ENCODE data around the gene PIGQ. TPM values are rescaled to one million over a fixed set of nuclear protein-coding genes. Genes with fewer than 3 reads are reported as not detected.
A peak's percentile ranks its signal among the peaks of the same experiment; 100 is the strongest.

Gene PIGQ
- total and polyA plus RNA-seq, 2 experiments from 2014 or later: 30.2 to 62.3 TPM

GRCh38 chr16:529012-529575 is 40.7 kb upstream of the PIGQ start:
- Histone ChIP-seq H3K9me2 (ENCODE audit: insufficient read depth) (no peaks in the 10 kb centered on the region), H2AFZ (no peak overlapping the region), H3K27me3 (ENCODE audit: insufficient read depth) (no peaks in the 10 kb centered on the region), H3K79me2 (replicated peaks; ENCODE audit: insufficient read depth) (peaks cover 64% of the 10 kb centered on the region), H3K4me1 (ENCODE audit: insufficient read depth) (peaks cover 6% of the 10 kb centered on the region; the same call in 1 of the 2 replicates), H3K36me3 (ENCODE audit: insufficient read depth) (no peaks in the 10 kb centered on the region), H3K4me3 (peak overlapping the region; percentile 79), H3K4me2 (peak overlapping the region; percentile 92), H3K27ac (ENCODE audit: low read depth) (no peak overlapping the region), H4K20me1 (replicated peaks; ENCODE audit: insufficient read depth) (peaks cover 42% of the 10 kb centered on the region), H3F3A (replicated peaks; ENCODE audit: low read depth) (0 out of 2 replicates have a peak, but pooled peaks cover 8% of the 10 kb centered on the region)
- peaks cover 20% of the 10 kb centered on the region for H3K4me1 Mint-ChIP-seq
- H3K27me3 Mint-ChIP-seq (ENCODE audit: insufficient read depth, low read depth, poor library complexity): peaks cover 11% of the 10 kb centered on the region
- ATAC-seq (no peak), DNase-seq (ENCODE audit: low spot score) (no peak)
- no peak overlapping the region for H3K27ac Mint-ChIP-seq
- H3K4me3 Mint-ChIP-seq: peak overlapping the region; percentile 86
- H3K36me3 Mint-ChIP-seq (ENCODE audit: low read depth): peaks cover 5% of the 10 kb centered on the region; the same call in 2 of the 3 replicates
- TF ChIP-seq, protein P1, sequence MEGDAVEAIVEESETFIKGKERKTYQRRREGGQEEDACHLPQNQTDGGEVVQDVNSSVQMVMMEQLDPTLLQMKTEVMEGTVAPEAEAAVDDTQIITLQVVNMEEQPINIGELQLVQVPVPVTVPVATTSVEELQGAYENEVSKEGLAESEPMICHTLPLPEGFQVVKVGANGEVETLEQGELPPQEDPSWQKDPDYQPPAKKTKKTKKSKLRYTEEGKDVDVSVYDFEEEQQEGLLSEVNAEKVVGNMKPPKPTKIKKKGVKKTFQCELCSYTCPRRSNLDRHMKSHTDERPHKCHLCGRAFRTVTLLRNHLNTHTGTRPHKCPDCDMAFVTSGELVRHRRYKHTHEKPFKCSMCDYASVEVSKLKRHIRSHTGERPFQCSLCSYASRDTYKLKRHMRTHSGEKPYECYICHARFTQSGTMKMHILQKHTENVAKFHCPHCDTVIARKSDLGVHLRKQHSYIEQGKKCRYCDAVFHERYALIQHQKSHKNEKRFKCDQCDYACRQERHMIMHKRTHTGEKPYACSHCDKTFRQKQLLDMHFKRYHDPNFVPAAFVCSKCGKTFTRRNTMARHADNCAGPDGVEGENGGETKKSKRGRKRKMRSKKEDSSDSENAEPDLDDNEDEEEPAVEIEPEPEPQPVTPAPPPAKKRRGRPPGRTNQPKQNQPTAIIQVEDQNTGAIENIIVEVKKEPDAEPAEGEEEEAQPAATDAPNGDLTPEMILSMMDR (conservative IDR thresholded peaks at IDR 0.05; ENCODE audit: low read depth in 2 of 2): no peak
- TF ChIP-seq CREB1 (CRISPR knock-in tag; IDR thresholded peaks at IDR 0.05; ENCODE audit: low read depth) (no peak), EZH2phosphoT487 (IDR thresholded peaks at IDR 0.05; ENCODE audit: unreplicated experiment) (no peak), NANOG (IDR thresholded peaks at IDR 0.05; ENCODE audit: borderline replicate concordance) (no peak), STAT1 (IDR thresholded peaks at IDR 0.05; ENCODE audit: unreplicated experiment) (no peak), POLR2AphosphoS5 (IDR thresholded peaks at IDR 0.05; ENCODE audit: low read depth) (no peak), ETS1 (IDR thresholded peaks at IDR 0.05) (no peak), ZNF114 (CRISPR knock-in tag; IDR thresholded peaks at IDR 0.05) (no peak), ZNF331 (CRISPR knock-in tag; IDR thresholded peaks at IDR 0.05; ENCODE audit: low read depth) (no peak), EZH2 (IDR thresholded peaks at IDR 0.05; ENCODE audit: low read depth, unreplicated experiment) (no peak), JUNB (IDR thresholded peaks at IDR 0.05; ENCODE audit: unreplicated experiment) (no peak)
- TF ChIP-seq, protein P2, sequence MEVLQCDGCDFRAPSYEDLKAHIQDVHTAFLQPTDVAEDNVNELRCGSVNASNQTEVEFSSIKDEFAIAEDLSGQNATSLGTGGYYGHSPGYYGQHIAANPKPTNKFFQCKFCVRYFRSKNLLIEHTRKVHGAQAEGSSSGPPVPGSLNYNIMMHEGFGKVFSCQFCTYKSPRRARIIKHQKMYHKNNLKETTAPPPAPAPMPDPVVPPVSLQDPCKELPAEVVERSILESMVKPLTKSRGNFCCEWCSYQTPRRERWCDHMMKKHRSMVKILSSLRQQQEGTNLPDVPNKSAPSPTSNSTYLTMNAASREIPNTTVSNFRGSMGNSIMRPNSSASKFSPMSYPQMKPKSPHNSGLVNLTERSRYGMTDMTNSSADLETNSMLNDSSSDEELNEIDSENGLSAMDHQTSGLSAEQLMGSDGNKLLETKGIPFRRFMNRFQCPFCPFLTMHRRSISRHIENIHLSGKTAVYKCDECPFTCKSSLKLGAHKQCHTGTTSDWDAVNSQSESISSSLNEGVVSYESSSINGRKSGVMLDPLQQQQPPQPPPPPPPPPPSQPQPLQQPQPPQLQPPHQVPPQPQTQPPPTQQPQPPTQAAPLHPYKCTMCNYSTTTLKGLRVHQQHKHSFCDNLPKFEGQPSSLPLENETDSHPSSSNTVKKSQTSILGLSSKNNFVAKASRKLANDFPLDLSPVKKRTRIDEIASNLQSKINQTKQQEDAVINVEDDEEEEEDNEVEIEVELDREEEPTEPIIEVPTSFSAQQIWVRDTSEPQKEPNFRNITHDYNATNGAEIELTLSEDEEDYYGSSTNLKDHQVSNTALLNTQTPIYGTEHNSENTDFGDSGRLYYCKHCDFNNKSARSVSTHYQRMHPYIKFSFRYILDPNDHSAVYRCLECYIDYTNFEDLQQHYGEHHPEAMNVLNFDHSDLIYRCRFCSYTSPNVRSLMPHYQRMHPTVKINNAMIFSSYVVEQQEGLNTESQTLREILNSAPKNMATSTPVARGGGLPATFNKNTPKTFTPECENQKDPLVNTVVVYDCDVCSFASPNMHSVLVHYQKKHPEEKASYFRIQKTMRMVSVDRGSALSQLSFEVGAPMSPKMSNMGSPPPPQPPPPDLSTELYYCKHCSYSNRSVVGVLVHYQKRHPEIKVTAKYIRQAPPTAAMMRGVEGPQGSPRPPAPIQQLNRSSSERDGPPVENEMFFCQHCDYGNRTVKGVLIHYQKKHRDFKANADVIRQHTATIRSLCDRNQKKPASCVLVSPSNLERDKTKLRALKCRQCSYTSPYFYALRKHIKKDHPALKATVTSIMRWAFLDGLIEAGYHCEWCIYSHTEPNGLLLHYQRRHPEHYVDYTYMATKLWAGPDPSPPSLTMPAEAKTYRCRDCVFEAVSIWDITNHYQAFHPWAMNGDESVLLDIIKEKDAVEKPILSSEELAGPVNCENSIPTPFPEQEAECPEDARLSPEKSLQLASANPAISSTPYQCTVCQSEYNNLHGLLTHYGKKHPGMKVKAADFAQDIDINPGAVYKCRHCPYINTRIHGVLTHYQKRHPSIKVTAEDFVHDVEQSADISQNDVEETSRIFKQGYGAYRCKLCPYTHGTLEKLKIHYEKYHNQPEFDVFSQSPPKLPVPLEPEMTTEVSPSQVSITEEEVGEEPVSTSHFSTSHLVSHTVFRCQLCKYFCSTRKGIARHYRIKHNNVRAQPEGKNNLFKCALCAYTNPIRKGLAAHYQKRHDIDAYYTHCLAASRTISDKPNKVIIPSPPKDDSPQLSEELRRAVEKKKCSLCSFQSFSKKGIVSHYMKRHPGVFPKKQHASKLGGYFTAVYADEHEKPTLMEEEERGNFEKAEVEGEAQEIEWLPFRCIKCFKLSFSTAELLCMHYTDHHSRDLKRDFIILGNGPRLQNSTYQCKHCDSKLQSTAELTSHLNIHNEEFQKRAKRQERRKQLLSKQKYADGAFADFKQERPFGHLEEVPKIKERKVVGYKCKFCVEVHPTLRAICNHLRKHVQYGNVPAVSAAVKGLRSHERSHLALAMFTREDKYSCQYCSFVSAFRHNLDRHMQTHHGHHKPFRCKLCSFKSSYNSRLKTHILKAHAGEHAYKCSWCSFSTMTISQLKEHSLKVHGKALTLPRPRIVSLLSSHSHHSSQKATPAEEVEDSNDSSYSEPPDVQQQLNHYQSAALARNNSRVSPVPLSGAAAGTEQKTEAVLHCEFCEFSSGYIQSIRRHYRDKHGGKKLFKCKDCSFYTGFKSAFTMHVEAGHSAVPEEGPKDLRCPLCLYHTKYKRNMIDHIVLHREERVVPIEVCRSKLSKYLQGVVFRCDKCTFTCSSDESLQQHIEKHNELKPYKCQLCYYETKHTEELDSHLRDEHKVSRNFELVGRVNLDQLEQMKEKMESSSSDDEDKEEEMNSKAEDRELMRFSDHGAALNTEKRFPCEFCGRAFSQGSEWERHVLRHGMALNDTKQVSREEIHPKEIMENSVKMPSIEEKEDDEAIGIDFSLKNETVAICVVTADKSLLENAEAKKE (CRISPR knock-in tag; IDR thresholded peaks at IDR 0.05): no peak
- TF ChIP-seq, protein P3, sequence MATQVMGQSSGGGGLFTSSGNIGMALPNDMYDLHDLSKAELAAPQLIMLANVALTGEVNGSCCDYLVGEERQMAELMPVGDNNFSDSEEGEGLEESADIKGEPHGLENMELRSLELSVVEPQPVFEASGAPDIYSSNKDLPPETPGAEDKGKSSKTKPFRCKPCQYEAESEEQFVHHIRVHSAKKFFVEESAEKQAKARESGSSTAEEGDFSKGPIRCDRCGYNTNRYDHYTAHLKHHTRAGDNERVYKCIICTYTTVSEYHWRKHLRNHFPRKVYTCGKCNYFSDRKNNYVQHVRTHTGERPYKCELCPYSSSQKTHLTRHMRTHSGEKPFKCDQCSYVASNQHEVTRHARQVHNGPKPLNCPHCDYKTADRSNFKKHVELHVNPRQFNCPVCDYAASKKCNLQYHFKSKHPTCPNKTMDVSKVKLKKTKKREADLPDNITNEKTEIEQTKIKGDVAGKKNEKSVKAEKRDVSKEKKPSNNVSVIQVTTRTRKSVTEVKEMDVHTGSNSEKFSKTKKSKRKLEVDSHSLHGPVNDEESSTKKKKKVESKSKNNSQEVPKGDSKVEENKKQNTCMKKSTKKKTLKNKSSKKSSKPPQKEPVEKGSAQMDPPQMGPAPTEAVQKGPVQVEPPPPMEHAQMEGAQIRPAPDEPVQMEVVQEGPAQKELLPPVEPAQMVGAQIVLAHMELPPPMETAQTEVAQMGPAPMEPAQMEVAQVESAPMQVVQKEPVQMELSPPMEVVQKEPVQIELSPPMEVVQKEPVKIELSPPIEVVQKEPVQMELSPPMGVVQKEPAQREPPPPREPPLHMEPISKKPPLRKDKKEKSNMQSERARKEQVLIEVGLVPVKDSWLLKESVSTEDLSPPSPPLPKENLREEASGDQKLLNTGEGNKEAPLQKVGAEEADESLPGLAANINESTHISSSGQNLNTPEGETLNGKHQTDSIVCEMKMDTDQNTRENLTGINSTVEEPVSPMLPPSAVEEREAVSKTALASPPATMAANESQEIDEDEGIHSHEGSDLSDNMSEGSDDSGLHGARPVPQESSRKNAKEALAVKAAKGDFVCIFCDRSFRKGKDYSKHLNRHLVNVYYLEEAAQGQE (IDR thresholded peaks at IDR 0.05; ENCODE audit: unreplicated experiment): no peak
- no peaks in the 10 kb centered on the region; the same call in 2 of the 3 replicates for H3K9me3 Mint-ChIP-seq

Measured in GM23338 (cell line).